K562 (cell line): Measurements from ENCODE around the gene IDS. TPM values are rescaled to one million over a fixed set of nuclear protein-coding genes. Genes with fewer than 3 reads are reported as not detected.

Experiments used
- ARID3A ChIP-seq: IDR thresholded peaks from 2 replicates; pipeline ENCODE4 v1.6.1; 2012; ENCODE audit warnings: low read depth, low read length, improper control_type of control experiment, borderline replicate concordance
- FOXK2 ChIP-seq, 2 experiments: fragments of 450-650 bp; IDR thresholded peaks in 1 of 2; conservative IDR thresholded peaks in 1 of 2; 2 replicates each; pipeline ENCODE4 v1.6.1; 2016; ENCODE audit warnings: low read depth in 2 of 2, mild to moderate bottlenecking in 1 of 2
- GMEB1 ChIP-seq: fragments of 250-450 bp; sonication (Bioruptor Pico); IDR thresholded peaks from 2 replicates; pipeline ENCODE4 v1.4.0; 2020; ENCODE audit warnings: mild to moderate bottlenecking
- HMGN3 ChIP-seq: IDR thresholded peaks from 2 replicates; pipeline ENCODE4 v1.6.1; 2011; ENCODE audit warnings: borderline replicate concordance, low read depth, mild to moderate bottlenecking, mixed read lengths, low read length; ENCODE audit not compliant: insufficient read length; ENCODE audit errors: extremely low read depth
- MAZ ChIP-seq, 2 experiments: fragments of 450-650 bp in 1 of 2; sonication (generic) in 1 of 2; formaldehyde crosslinking; IDR thresholded peaks in 1 of 2; conservative IDR thresholded peaks in 1 of 2; 2 replicates each; pipeline versions ENCODE4 v1.4.0 to v1.5.0; 2020; ENCODE audit warnings: mild to moderate bottlenecking in 1 of 2, missing genetic modification reagents in 1 of 2
- MLX ChIP-seq, 2 experiments: fragments of 450-650 bp in 1 of 2; sonication (generic) in 1 of 2; formaldehyde crosslinking; conservative IDR thresholded peaks; 2 replicates each; pipeline versions ENCODE4 v1.4.0 to v1.8.1; 2020 to 2022; ENCODE audit warnings: mild to moderate bottlenecking in 1 of 2, missing genetic modification reagents in 1 of 2
- NRF1 ChIP-seq, 2 experiments: fragments of 450-650 bp; IDR thresholded peaks in 1 of 2; conservative IDR thresholded peaks in 1 of 2; 2 replicates each; pipeline ENCODE4 v1.6.1; 2014; ENCODE audit warnings: mild to moderate bottlenecking in 2 of 2
- PHF21A ChIP-seq: fragments of 450-650 bp; IDR thresholded peaks from 2 replicates; pipeline ENCODE4 v1.6.1; 2017; ENCODE audit warnings: low read depth, borderline replicate concordance
- POLR2A ChIP-seq: fragments of 450-650 bp; conservative IDR thresholded peaks from 2 replicates; pipeline ENCODE4 v1.6.1; 2016
- RNF2 ChIP-seq: sonication (generic); IDR thresholded peaks from 2 replicates; pipeline ENCODE4 v1.6.1; 2016
- ZBTB11 ChIP-seq, 3 experiments: fragments of 200-800 bp in 1 of 3; fragments of 250-450 bp in 1 of 3; fragments of 450-650 bp in 1 of 3; sonication (Bioruptor Pico) in 1 of 3; sonication (Bioruptor generic) in 1 of 3; formaldehyde crosslinking in 1 of 3; IDR thresholded peaks; 2 replicates each; pipeline versions ENCODE4 v1.6.1 to v1.8.0; 2016 to 2022; ENCODE audit warnings: mild to moderate bottlenecking in 2 of 3, missing genetic modification characterization in 2 of 3, missing compliant biosample characterization in 1 of 3, moderate library complexity in 1 of 3
- ZFX ChIP-seq: sonication (generic); formaldehyde crosslinking; IDR thresholded peaks from 2 replicates; pipeline ENCODE4 v1.8.0; 2022; ENCODE audit warnings: mild to moderate bottlenecking, missing genetic modification reagents, moderate library complexity
- ZNF592 ChIP-seq: fragments of 450-650 bp; IDR thresholded peaks from 2 replicates; pipeline ENCODE4 v1.6.1; 2017; ENCODE audit warnings: antibody characterized with exemption, mild to moderate bottlenecking
- polyA plus RNA-seq, 8 experiments: library from polyadenylated mRNA; depleted of rRNA in 4 of 8; stranded (reverse) in 5 of 8; unstranded in 3 of 8; fragments of >200 nt; fragmentation: Nextera tagmentation in 2 of 8; fragmentation: Illumina TruSeq in 1 of 8; extraction: Ambion mirVana in 2 of 8; extraction: Trizol in 1 of 8; gene quantifications; 2 replicates each; pipeline versions ENCODE4 v1.2.1 to v1.2.3, GENCODE V29; 2011 to 2014; ENCODE audit warnings: inconsistent platforms in 1 of 8, missing spikeins in 1 of 8
- total RNA-seq, 7 experiments: library from RNA; depleted of rRNA in 6 of 7; stranded (reverse); fragments of >200 nt in 6 of 7; fragmentation: Illumina TruSeq in 2 of 7; extraction: Trizol in 2 of 7; gene quantifications; 2 replicates each; pipeline versions ENCODE4 v1.2.1 to v1.2.3, GENCODE V29; 2011 to 2021; ENCODE audit warnings: low replicate concordance in 1 of 7

The IDS gene
- total and polyA plus RNA-seq, 9 of the 15 experiments (the other 6 are each of a cell fraction or from before 2014, with no cell fraction given) = 2.0 to 18.6 (median 8.6) TPM

GRCh38 chrX:149504915-149505651 is at the start of gene IDS (continued):
- TF ChIP-seq ZNF592 = 0 out of 2 replicates have a peak, but pooled peaks have one; percentile 15
- no peak for TF ChIP-seq ARID3A
- TF ChIP-seq FOXK2 (conservative IDR thresholded peaks at IDR 0.05 in 1 of 2, IDR thresholded peaks at IDR 0.05 in 1 of 2; ENCODE audit: low read depth in 2 of 2) = no peak
- TF ChIP-seq ZBTB11 (CRISPR knock-in tag; IDR thresholded peaks at IDR 0.05) = peak in 1 of 3 experiments; percentile 91; a peak in 2 of 6 replicates
- 0 out of 4 replicates have a peak, but pooled peaks of 1 of the 2 experiments have one; percentile 26 for TF ChIP-seq MAZ (CRISPR knock-in tag; conservative IDR thresholded peaks at IDR 0.05 in 1 of 2, IDR thresholded peaks at IDR 0.05 in 1 of 2)
- TF ChIP-seq PHF21A = no peak
- peak; percentile 60 for TF ChIP-seq GMEB1 (CRISPR knock-in tag)
- TF ChIP-seq HMGN3 = peak; percentile 95
- TF ChIP-seq MLX (CRISPR knock-in tag; conservative IDR thresholded peaks at IDR 0.05) = no peak
- no peak for TF ChIP-seq RNF2
- peak; percentile 86 to 87 for TF ChIP-seq NRF1 (conservative IDR thresholded peaks at IDR 0.05 in 1 of 2, IDR thresholded peaks at IDR 0.05 in 1 of 2)
- peak; percentile 73 for TF ChIP-seq POLR2A
- peak; percentile 93 for TF ChIP-seq ZFX (CRISPR knock-in tag)
